Cerebellar cortex (tissue), 1 donor: ENCODE data around the gene PARD3B.

ENCODE experiments used
- DNase-seq: peaks from one replicate; pipeline ENCODE4 v3.0.0-alpha.2; 2015; ENCODE audit warnings: low spot score

The PARD3B gene

DNA sequence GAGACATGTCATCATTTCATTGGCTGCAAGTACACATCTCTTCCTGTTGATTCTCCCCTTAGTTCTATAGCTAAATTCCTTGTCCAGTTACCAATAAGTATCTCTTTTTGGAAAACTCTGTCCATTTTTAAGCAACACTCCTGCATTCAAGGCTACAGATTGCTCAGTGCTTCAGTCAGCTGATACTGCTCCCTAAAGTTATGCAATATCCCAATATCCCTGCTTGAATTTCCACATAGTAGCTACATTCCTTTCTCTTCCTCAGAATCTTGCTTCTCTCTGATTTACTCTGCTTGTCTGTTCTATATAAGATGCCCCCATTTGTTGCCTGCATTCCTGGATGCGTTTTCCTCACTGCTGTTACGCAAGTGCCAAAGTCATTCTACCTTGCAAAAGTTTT is 109.8 kb downstream of the PARD3B start:
- DNase-seq = no peak

DNA sequence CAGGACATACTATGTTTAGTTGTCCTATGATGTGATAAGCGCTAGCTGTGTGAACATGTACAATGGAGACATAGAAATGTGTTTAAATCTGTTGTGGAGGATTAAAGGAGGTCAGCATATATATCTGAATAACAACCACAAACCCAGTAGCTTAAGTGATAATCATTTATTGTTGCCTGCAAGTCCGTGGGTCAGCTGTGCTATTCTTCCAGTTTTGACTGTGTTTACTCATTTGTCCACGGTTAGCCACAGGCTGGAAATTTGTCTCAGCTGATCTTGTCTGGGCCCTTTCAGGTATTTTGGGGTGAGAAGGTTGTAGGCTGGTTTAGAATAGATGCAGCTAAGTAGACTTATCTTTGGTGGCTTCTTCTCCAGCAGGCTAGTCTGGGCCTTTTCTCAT is 110.4 kb downstream of the PARD3B start:
- no peak for DNase-seq

DNA sequence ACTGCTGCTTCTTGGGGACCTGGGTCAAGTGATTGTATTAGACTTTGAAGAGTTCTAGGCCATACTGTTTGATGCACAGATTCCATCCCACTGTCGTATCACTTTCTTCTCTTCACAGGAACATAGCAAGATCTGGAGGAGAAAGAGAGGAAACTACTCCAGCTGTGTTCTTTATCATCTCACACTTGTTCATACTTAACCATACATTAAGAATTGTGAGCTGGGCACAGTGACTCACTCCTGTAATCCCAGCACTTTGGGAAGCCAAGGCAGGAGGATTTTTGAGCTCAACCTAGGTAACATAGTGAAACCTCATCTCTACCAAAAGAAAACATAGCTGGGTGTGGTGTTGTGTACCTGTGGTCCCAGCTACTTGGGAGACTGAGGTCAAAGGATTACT is 111.7 kb downstream of the PARD3B start:
- DNase-seq = no peak

DNA sequence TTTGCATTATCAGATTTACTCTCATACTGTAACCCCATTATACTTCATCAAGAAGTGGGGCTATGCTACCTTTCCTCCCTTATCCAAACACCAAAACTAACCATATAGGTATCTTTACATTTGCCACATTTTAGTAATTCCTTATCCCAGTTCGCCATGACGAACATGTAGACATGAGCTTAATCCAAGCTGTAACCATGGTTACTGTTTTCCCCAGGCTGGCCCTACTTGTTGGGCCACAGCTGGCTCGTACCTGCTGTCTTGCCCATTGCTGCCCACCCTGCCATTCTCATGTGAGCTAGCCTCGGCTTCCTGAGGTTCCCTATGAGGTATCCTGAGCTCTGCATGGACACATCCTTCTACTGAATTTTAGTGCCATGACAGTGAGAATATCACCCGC is 117.7 kb downstream of the PARD3B start:
- DNase-seq = no peak

DNA sequence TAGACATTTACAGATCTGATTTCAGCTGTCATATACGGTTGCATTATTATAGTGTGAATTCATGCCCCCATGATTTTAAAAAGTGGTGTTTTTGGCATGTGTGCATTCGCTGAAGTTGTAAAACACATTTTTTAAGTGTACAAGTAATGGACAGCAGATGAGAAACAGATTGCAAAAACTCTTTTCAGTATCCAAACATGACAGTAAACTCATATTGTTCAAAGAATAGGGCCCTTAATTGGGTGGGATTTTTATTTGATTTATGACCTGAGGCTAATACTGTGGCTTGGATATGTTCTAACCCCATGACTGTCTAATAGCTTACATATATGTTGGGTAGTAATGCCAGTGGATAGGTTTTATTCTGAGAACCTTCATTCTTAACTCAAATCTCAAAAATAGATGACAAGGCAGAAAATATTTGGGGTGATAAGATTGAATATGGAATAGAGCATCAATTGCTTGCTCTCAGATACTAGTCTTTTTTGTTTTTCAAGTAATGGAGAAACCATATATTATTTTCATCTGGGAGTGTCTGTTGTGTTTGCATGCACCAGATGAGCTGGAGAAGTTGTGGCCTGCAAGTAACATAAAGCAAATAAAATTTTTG is 118.6 kb downstream of the PARD3B start:
- DNase-seq = no peak

DNA sequence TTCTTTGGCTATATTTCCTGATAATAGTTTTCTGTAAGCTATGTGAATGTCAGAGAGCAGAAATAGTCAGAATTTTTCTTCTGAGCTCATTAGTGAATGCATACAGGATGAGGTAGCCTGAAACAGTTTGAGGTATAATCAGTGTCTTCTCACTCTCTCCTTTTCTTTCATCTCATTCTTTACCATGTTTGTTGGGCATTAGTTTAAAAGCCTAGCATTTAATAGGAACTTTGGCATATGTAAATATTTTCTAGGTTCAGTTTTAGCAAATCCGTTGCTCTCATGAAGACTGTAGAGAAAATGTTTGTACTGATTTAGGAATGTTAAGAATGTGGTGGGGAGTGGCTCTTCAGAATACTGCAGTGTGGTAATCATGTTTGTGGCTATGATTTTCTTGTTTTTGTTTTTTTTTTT is 119.4 kb downstream of the PARD3B start:
- DNase-seq = no peak

DNA sequence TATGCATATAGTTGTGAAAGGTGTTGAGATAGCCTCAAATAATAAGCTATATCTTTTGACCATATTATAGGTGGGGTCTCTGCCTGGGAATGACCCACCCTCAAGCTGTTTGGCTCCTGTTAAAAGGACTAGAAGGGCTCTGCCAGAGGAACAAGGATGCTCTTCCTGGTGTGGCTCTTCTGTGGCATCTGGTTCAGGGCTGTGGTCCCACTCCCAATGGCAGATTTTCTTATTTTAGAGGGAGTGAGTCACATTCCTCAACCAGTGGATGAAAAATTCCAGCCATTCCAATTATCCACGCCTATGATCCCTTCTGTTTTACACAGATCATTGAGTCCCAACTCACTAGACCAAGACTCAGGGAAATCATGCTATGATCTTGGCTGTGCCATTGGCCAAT is 119.9 kb downstream of the PARD3B start:
- no peak for DNase-seq

DNA sequence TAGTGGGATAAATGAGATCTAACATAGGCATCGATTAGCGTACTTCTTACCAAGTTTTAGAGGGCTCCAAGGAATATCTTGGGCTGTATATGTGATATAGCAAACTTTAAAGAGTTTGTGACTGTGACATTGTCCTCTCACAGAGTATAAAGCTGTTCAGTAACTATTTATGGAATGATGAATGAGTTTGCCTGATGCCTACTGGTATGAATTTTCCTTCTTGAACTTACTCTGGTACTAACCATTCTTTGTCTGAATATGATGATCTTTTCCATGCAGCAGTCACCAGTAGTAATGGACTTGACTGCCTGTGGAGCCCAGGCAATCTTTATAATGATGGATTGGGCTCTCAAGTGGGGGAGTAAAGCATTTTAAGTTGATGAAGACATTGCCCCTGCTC is 120.5 kb downstream of the PARD3B start:
- no peak for DNase-seq

DNA sequence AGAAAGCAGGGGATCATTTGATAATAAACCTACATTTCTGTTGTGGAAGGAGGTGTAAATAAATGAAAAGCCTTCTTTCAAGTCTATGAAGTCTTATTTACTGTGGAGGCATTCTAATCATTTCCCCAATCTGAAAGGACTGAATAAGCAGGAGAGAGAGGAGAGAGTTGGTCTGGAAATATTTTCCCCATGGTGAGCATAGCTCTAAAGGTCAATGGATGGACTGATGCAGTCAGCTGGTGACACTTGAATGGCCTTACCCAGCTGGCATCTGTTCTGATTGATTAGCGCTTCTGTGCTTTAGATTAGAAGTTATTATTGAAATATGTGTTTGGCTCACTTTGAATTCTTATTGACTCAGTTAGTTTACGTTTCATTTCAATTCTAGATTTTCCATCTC is 122.7 kb downstream of the PARD3B start:
- no peak for DNase-seq

DNA sequence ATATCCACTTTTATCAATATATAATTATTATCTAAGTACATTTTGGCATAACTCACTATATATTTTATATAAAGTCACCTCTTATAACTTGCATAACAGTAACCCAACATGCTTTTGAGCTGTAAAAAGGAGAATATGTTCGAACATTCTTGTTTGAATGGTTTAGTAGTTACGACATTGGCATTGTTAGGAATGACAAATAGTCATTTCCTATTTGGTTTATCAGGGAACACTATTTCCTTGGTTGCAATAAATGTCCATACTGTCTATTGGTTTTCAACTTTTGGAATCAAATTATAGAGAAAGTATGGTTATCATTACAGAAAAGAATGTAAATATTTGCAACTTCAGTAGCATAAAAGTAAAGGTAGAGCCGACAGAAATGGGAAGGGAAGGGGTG is 124.1 kb downstream of the PARD3B start:
- no peak for DNase-seq

DNA sequence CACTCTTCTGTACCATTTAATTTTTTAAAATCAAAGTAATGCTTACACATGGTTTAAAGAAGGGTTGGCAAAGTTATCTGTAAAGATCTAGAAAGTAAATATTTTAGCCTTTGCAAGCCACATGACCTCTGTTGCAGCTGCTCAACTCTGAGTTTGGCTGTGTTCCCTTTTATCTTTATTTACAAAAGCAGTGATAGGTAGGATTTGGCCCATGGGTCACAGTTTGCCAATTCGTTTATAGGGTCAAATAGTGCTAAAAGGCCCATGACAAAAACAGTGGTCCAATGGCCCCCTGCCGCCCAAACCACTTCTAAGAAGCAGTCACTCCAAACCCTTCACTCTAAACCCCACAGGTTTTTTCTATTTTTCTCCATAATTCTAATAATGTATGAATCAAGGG is 124.8 kb downstream of the PARD3B start:
- DNase-seq = no peak

DNA sequence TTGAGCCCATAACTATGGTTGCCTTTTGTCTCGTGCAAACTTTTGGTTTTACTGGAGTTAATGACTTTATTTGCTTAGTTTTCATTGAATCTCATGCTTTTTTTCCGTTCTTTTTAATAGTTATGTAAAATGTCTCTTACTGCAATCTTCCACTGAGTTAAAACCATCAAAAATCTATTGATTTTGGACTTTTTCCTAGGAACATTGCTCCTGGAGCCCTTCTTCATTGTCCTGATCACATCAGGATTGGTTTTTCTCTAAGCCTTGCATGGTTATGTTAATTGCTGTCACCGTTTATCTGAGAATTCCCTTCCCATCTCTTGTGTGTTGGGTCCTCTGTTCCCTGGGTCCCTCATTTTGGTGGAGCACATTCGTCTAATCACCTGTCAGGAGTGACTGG is 125.5 kb downstream of the PARD3B start:
- no peak for DNase-seq

DNA sequence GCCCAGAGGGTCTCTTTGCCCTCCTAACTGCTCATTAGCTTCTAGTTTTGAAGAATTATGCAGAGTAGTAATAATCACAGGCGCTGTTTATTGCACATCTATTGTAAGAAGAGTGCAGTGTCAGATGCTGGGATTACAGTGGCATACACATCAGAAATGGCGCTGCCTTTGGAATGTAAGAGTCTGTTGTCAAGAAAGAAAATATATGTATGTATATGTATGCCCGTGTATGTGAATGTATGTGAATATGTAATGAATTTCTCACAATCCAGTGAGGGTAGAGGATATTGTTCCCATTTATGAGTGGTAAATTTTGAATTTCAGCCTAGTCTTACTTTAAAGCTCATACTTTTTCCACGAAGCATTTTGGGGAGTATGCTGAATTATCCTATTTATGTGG is 127.5 kb downstream of the PARD3B start:
- no peak for DNase-seq

DNA sequence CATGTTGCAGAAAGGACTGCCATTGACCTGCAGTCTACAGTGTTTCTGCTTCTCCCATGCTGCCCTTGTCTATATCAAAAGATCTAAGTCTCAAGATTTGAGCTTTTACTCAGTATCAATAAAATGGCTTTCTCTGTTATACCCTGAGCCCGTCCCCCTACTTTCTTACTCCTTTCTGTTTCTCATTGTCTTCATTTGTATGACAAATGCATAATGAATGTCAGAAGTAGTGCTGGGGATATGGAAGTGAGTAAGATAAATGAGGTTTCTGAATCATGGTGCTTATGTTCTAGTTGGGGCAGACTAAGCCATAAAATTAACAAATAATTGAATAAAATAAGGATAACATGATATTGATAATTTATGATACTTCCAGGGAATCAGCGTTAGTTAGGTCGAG is 128.6 kb downstream of the PARD3B start:
- no peak for DNase-seq

DNA sequence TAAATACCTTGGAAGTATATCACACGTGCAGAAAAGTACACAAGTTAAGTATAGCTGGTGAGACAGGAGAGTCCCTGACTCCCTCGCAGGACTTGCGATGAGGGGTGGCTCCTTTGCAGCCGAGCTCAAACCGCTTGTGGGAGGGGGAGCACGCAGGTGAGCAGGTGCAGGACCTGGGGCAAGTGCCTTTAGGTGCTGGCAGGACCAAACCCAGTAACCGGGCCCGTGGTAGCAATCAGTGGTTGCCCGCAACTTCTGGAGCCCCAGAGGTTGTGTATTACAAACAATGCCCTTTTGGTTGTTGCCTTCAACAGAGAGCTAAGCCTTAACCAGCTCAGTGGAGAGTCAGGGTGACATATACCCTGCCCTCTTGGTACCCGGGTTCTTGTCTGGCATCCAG is 132.8 kb downstream of the PARD3B start:
- DNase-seq = no peak

DNA sequence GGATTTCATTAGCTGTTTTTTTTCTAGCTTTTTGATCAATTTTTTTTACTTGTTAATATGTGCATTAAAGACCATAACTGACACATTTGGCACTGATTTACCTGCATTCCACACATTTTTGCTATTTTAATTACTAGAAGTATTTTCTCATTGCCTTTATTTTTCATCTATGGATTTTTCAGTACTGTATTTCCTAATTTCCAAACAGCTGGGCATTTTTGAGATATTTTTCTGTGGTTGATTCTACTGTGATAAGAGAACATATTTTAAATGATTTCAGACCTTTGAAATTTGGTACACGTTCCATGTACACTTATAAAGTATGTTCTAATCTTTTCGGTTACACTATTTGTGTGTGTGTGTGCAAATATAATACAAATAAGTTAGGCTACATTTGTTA is 135.3 kb downstream of the PARD3B start:
- no peak for DNase-seq

DNA sequence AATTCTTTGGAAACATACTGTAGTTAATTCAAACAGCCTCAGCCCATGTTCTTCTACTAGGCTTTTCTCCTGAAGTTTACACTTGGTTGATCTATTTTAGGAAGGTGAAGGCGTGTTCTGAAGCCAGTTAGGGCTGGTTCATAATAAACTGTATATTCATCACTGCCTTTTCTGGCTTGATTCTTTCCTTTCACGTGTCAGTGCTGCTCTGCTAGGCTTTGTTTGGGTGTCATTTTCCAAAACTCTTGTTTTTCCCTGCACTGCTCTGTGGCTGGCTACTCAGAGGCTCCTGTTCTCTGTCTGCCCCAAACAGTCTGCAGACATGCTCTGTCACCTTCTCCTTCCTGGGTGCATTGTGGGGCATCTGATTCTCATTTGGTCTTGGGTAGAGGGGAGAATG is 136.1 kb downstream of the PARD3B start:
- DNase-seq = no peak

DNA sequence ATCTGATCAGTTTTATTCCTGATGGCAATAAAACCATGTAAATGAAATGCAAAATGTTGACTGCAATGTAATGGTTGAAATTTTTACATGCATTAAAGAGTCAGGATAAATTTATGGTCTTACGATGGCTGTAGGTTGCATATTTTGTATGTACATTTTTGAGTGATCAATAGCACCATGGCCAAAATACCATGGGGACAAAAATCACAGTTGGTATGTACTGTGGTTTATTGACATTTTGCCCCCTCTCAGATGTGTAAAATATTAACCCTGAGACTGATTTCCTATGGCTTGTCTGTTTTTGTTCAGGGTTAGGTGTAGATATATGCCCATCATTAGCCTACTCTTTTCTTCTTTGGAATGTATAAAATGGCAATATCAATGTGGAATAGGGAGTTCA is 138.1 kb downstream of the PARD3B start:
- DNase-seq = no peak

DNA sequence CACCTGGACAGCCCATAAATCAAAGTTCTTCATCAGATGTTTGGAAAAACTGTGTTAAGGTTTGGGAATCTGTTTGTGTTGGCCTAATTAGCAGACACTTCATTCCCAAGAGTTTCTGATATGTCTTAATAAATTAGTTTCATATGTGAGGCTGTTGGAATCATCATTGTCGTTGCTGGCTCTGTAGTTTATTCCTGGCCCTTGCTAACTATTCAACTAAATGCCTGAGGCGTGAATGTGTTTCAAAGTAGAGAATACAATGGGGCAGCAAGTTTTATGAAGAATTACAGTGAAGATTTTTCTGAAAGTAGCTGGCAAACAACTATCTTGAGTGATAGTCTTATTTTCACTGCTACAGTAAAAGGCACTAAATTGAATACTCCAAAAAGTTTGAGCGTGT is 141.1 kb downstream of the PARD3B start:
- DNase-seq = no peak

DNA sequence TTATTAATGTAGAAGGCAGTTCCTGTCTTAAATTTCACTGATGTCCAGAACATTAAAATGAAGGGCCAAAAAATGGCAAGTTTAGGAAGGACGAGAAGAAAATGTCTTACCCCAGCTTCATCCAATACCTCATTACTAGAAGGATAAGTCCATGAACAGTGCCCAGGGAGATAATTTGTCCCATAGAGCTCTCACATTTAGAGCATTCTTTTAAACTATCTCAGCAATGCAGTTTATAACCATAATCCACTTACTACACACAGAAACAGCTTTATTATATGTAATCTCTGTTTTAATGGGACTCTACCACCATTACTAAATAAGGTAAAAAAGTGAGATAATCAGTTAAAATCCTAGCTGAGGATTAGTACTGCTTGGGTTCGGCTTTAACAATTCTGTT is 142.5 kb downstream of the PARD3B start:
- DNase-seq = no peak

DNA sequence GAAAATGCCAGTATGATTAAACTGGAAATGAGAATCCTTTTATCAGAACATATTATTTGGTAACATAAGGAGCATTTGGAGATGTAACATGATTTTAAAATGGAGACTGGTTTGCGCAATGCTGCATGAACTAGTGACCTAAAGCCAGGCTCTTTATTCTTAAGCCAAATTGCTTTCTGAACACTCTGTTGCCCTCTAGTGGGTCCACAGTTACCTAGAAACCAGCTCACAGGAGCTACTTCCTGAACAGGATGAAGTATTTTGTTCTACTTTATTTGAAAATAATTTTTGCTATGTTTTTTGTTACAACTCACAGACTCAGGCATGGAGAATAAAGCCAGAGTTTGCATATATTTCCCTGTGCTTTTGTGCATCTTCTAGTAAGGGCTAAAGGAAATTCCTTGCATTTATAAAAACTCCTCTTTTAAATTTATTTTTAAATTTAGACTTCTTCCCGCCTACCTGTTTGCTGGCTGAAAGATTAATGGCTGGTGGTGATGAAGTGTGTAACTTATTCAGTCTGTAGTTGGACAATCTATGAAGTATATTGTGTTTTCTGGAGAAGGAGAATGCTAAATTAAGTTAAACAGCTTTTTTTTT is 146.7 kb downstream of the PARD3B start:
- DNase-seq = peak; percentile 34

DNA sequence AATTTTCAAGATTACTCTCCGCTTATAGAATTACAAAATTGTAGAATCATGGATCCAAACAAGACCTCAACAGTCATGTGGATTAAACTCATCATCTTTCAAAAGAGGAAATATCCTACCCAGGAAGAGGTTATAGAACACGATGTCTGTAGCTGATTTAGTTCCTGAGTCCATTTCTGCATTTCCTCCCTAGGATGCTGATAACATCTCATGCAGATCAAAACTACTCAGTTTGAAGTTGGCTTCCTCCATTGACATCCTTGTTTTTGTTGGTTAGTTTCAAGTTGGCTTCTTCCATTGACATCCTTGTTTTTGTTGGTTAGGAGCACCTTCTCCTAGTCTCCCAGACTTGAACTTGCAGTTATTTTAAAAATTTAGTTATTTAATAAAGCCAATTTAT is 147.5 kb downstream of the PARD3B start:
- no peak for DNase-seq

DNA sequence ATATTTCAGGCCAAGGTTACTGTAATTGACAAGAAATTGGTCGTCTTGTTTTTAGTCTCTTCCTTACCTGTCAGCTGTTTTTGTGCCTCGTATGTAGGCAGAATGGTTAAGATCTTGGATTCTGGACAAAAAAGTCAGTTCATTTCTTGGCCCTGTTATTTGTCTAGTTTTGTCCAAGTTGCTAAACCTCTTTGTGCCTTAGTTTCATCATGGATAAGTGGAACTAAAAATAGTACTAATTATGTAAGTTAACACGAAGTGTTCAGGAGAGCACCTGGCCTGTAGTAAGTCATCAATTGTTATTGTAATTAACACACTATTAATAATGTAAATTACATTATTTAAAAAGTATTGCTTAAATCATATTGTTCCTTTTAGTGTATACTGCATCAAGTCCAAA is 148.0 kb downstream of the PARD3B start:
- no peak for DNase-seq

DNA sequence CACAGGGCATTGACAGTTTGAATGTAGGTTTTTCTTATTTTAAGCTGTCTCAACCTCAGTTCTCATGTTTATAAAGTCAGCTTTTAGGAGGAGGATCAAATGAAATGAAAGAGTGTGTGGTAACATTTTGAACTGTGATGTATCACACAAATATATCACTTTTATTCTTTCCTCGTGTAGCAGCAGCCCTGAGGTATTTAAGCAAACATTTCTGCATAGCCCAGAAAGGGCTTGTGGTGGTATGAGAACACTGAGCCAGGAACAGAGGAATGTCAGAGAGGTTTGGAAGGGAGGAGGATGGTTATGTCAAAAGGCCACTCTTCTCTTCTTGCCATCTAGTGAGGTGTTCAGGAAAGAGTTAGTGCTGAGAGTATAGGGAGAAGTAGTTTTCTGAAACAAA is 150.2 kb downstream of the PARD3B start:
- no peak for DNase-seq

DNA sequence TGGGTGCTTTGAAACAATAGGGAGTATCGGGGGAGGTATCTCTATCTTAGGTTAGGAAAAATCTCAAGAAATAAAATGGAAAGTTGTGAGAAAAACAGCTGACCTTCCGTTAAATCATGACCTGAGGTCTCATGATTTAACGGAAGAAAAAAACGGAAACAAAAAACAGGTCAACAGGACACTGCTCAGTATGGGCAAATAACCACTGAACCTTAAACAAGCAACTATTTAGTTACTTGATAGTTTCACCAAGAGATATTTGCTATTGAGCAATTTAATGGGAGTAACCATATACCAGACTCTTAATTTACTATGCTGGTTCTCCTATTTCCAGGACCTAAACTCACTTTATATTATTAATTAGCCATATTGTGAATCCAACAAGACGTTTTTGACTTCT is 150.8 kb downstream of the PARD3B start:
- DNase-seq = no peak
